ENCODE measurements around the gene SIM2.

GRCh38 chr21:36695671-36696389 lies 3.1 kb upstream of the SIM2 start:
- TF ChIP-seq HDGF (IDR thresholded peaks at IDR 0.05; ENCODE audit: borderline replicate concordance) (no peak), FOXM1 (IDR thresholded peaks at IDR 0.05; ENCODE audit: borderline replicate concordance) (no peak), SP1 (IDR thresholded peaks at IDR 0.05) (no peak), NFRKB (IDR thresholded peaks at IDR 0.05) (no peak), FOXK2 (IDR thresholded peaks at IDR 0.05) (no peak)

All from HEK293T (cell line).